ENCODE results near the gene GALNTL6. TPM values are rescaled to one million over a fixed set of nuclear protein-coding genes. Genes with fewer than 3 reads are reported as not detected.

The GALNTL6 gene
- total and polyA plus RNA-seq, 4 donors = 0.08 to 0.09 (median 0.09) TPM; not detected in 1

GRCh38 chr4:172867835-172868234 is 1054.6 kb downstream of the GALNTL6 start:
- Histone ChIP-seq H3K27ac (ENCODE audit: low read depth in 1 of 2, low read length in 1 of 2) (no peak overlapping the region), H3K4me1 (ENCODE audit: control insufficient read depth in 5 of 5, insufficient read depth in 5 of 5, low read length in 5 of 5) (no peaks in the 10 kb centered on the region), H3K4me3 (no peak overlapping the region), H3K9me3 (ENCODE audit: control insufficient read depth in 4 of 4, insufficient read depth in 3 of 4, low read length in 3 of 4) (peaks cover 0 to 4% (median 0%) of the 10 kb centered on the region in 4 donors), H3K36me3 (ENCODE audit: control insufficient read depth in 4 of 4, insufficient read depth in 4 of 4, low read length in 4 of 4) (no peaks in the 10 kb centered on the region), H3K9ac (ENCODE audit: insufficient read depth in 1 of 2, low read length in 2 of 2) (no peak overlapping the region), H3K27me3 (ENCODE audit: control insufficient read depth in 3 of 3, insufficient read depth in 3 of 3, low read length in 2 of 3) (no peaks in the 10 kb centered on the region)
- WGBS, 2 donors = 71 to 81% methylated on average over 2 of the region's 2 CpGs
- no peak for TF ChIP-seq CTCF (IDR thresholded peaks at IDR 0.05; ENCODE audit: control extremely low read depth, extremely low read depth)
- ATAC-seq (ENCODE audit: insufficient read depth, low FRiP score) (no peak), DNase-seq (no peak)

DNA sequence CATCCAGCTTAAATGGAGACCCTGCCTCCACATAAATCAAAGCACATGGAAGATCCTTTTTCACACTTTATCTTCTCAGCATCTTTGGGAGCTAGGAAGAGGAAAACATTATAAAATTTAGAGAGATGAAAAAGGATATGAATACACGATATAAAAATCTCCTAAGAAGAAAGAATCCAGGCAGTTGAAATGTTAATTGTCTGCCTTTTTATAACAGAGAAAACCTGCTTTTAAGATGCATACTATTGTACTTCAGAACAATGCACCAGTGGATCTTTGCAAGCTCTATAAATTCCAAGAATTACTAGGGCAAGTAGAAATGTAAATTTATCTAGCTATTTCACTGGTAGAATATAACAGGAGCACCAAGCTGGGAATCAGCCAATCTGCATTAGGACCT is 1055.1 kb downstream of the GALNTL6 start:
- no peak overlapping the region for H3K4me3 ChIP-seq
- no peaks in the 10 kb centered on the region for H3K27me3 ChIP-seq (ENCODE audit: control insufficient read depth in 3 of 3, insufficient read depth in 3 of 3, low read length in 2 of 3)
- no peak for ATAC-seq (ENCODE audit: insufficient read depth, low FRiP score)
- H3K4me1 ChIP-seq (ENCODE audit: control insufficient read depth in 5 of 5, insufficient read depth in 5 of 5, low read length in 5 of 5) = no peaks in the 10 kb centered on the region
- no peak overlapping the region for H3K27ac ChIP-seq (ENCODE audit: low read depth in 1 of 2, low read length in 1 of 2)
- no peak for TF ChIP-seq CTCF (IDR thresholded peaks at IDR 0.05; ENCODE audit: control extremely low read depth, extremely low read depth)
- peaks cover 0 to under 1% (median 0%) of the 10 kb centered on the region in 4 donors for H3K9me3 ChIP-seq (ENCODE audit: control insufficient read depth in 4 of 4, insufficient read depth in 3 of 4, low read length in 3 of 4)
- no peaks in the 10 kb centered on the region for H3K36me3 ChIP-seq (ENCODE audit: control insufficient read depth in 4 of 4, insufficient read depth in 4 of 4, low read length in 4 of 4)
- H3K9ac ChIP-seq (ENCODE audit: insufficient read depth in 1 of 2, low read length in 2 of 2) = no peak overlapping the region
- 86 to 95% methylated on average over 1 of the region's 1 CpG for WGBS, 2 donors
- DNase-seq = no peak

DNA sequence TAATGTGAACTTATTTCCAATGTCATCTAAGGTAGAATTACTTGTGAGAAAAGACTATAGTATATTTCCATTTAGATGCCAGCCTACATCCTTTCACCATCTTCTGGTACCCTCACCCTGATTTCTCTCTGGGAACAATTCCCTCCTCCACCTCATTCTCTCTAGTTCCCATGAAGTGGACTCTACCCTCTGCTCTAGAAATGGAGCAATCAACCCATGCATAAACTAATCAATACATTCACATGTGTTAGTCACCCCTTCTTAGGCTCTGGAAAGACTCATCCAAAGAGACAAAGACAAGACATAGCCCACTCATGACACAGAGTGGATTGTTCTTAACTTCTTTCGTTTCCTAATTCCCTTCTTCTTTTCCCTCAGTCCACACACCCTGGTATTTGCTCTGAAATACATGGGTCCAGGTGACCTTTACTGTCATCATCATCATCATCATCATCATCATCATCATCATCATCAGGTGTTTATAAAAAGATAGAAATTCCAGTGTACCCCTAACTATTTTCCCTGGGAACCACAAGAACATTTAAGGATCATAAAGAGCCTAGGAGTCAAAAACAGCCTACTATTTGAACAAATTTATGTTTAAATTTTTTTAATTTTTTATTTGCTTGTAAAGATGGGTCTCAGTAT is 1056.5 kb downstream of the GALNTL6 start:
- WGBS, 2 donors = 86 to 88% methylated on average over 1 of the region's 1 CpG
- H3K27me3 ChIP-seq (ENCODE audit: control insufficient read depth in 3 of 3, insufficient read depth in 3 of 3, low read length in 2 of 3) = no peaks in the 10 kb centered on the region
- H3K36me3 ChIP-seq (ENCODE audit: control insufficient read depth in 4 of 4, insufficient read depth in 4 of 4, low read length in 4 of 4) = no peaks in the 10 kb centered on the region
- H3K9ac ChIP-seq (ENCODE audit: insufficient read depth in 1 of 2, low read length in 2 of 2) = no peak overlapping the region
- no peak overlapping the region for H3K4me3 ChIP-seq
- no peak for DNase-seq
- no peak for TF ChIP-seq CTCF (IDR thresholded peaks at IDR 0.05; ENCODE audit: control extremely low read depth, extremely low read depth)
- no peak for ATAC-seq (ENCODE audit: insufficient read depth, low FRiP score)
- no peaks in the 10 kb centered on the region for H3K9me3 ChIP-seq (ENCODE audit: control insufficient read depth in 4 of 4, insufficient read depth in 3 of 4, low read length in 3 of 4)
- no peak overlapping the region for H3K27ac ChIP-seq (ENCODE audit: low read depth in 1 of 2, low read length in 1 of 2)
- H3K4me1 ChIP-seq (ENCODE audit: control insufficient read depth in 5 of 5, insufficient read depth in 5 of 5, low read length in 5 of 5) = no peaks in the 10 kb centered on the region

DNA sequence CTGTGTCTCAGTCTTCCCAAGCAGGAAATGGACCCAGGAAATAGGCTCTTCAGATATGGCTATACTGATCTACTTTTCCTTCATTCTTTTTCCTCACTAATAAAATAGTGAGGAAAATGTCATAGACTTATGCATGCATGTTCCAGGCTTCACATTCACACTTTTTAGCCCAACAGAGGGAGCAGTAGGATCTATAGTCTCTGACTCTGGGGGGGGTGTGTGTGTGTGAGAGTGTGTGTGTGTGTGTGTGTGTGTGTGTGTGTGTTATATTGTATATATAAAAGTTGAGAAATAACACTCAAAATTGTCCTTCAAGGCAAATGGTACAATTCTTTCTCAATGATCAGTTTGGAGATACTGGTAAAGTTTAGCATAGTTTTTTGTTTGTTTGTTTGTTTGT is 1058.2 kb downstream of the GALNTL6 start:
- TF ChIP-seq CTCF (IDR thresholded peaks at IDR 0.05; ENCODE audit: control extremely low read depth, extremely low read depth) = no peak
- no peaks in the 10 kb centered on the region for H3K9me3 ChIP-seq (ENCODE audit: control insufficient read depth in 4 of 4, insufficient read depth in 3 of 4, low read length in 3 of 4)
- no peaks in the 10 kb centered on the region for H3K4me1 ChIP-seq (ENCODE audit: control insufficient read depth in 5 of 5, insufficient read depth in 5 of 5, low read length in 5 of 5)
- H3K27ac ChIP-seq (ENCODE audit: low read depth in 1 of 2, low read length in 1 of 2) = no peak overlapping the region
- H3K4me3 ChIP-seq = no peak overlapping the region
- ATAC-seq (ENCODE audit: insufficient read depth, low FRiP score) = no peak
- DNase-seq = no peak
- H3K9ac ChIP-seq (ENCODE audit: insufficient read depth in 1 of 2, low read length in 2 of 2) = no peak overlapping the region
- H3K27me3 ChIP-seq (ENCODE audit: control insufficient read depth in 3 of 3, insufficient read depth in 3 of 3, low read length in 2 of 3) = no peaks in the 10 kb centered on the region
- H3K36me3 ChIP-seq (ENCODE audit: control insufficient read depth in 4 of 4, insufficient read depth in 4 of 4, low read length in 4 of 4) = no peaks in the 10 kb centered on the region
